ENCODE measurements around the gene MED4.

The MED4 gene

DNA sequence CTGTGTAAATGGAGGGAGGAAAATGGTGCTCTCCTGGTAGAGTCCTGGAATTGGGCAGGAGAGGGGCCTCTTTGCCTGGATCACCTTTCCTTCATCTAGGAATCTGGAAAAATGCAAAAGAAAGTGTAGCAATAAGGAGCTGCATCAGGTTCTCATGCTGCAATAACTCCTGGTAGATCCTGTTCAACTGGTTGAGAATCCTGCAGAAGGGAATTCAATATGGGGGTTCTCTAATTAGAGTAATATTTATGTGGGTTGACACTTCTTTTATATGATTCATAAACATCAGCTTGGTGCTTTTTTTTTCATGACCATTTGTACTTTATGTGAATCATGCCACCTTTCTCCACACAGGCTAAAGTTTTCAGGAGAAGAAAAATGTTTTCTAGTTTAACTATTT lies 66.8 kb downstream of the MED4 start:
- no peak for DNase-seq
